Glutamatergic neuron (in vitro differentiated cells): ENCODE measurements around the gene EXOSC5. TPM values are rescaled to one million over a fixed set of nuclear protein-coding genes. Genes with fewer than 3 reads are reported as not detected.

ENCODE experiments used
- DNase-seq: peaks from one replicate; pipeline ENCODE4 v3.0.0; 2022
- H3K27ac Mint-ChIP-seq: one replicate; pipeline ENCODE4 v1.8.0; 2020; ENCODE audit warnings: mild to moderate bottlenecking, mixed read lengths, inconsistent platforms; ENCODE audit not compliant: unreplicated experiment
- H3K27me3 Mint-ChIP-seq: one replicate; pipeline ENCODE4 v1.8.0; 2020; ENCODE audit warnings: mild to moderate bottlenecking, moderate library complexity, mixed read lengths, inconsistent platforms; ENCODE audit not compliant: unreplicated experiment
- H3K36me3 Mint-ChIP-seq: one replicate; pipeline ENCODE4 v1.8.0; 2020; ENCODE audit warnings: mild to moderate bottlenecking, mixed read lengths, inconsistent platforms; ENCODE audit not compliant: unreplicated experiment
- H3K4me1 Mint-ChIP-seq: one replicate; pipeline ENCODE4 v1.8.0; 2020; ENCODE audit warnings: mild to moderate bottlenecking, low read depth, mixed read lengths, inconsistent platforms; ENCODE audit not compliant: unreplicated experiment
- H3K4me3 Mint-ChIP-seq: one replicate; pipeline ENCODE4 v1.8.0; 2020; ENCODE audit warnings: mild to moderate bottlenecking, mixed read lengths, inconsistent platforms; ENCODE audit not compliant: unreplicated experiment
- H3K9me3 Mint-ChIP-seq: one replicate; pipeline ENCODE4 v1.8.0; 2020; ENCODE audit warnings: mild to moderate bottlenecking, moderate library complexity, mixed read lengths, inconsistent platforms; ENCODE audit not compliant: unreplicated experiment
- CTCF ChIP-seq: fragments of 200-600 bp; sonication (generic); IDR thresholded peaks from one replicate; pipeline ENCODE4 v1.5.0; 2021; ENCODE audit not compliant: partially characterized antibody, unreplicated experiment
- long read RNA-seq: library from polyadenylated mRNA; unstranded; transcript quantifications from one replicate; pipeline ENCODE4 v2.0.0, GENCODE V29; 2020; ENCODE audit not compliant: unreplicated experiment
- total RNA-seq: library from RNA; stranded (reverse); fragmentation: NEBNext Ultra II Directional; extraction: Animal tissue kit (Norgen Biotek cat#: 25700); gene quantifications from one replicate; pipeline ENCODE4 v1.2.1, GENCODE V29; 2021; ENCODE audit not compliant: unreplicated experiment

Gene EXOSC5
- 18.2 TPM for total RNA-seq
- long read RNA-seq, transcript EXOSC5-201 (6 exons, 1,118 nt), result major isoform, 14 of 14 reads
- long read RNA-seq, partial matches to known transcripts, result 0 of 14 reads
- long read RNA-seq, other reads (novel, unspliced or antisense), result 0 of 14 reads

- no peak for TF ChIP-seq CTCF
- H3K9me3 Mint-ChIP-seq, result peaks cover 13% of the 10 kb centered on the region
- H3K4me1 Mint-ChIP-seq, result peaks cover 20% of the 10 kb centered on the region
- H3K4me3 Mint-ChIP-seq, result peak within 1 kb of the TSS; percentile 97
- peaks cover 6% of the 10 kb centered on the region for H3K27me3 Mint-ChIP-seq
- peak within 1 kb of the TSS; percentile 99 for H3K27ac Mint-ChIP-seq
- no peaks in the 10 kb centered on the region for H3K36me3 Mint-ChIP-seq
- peak; percentile 99 for DNase-seq
Measured at GRCh38 chr19:41397086-41398049, at the start of gene EXOSC5, which contains the start of gene BCKDHA. EXOSC5 (minus strand) TSS chr19:41397359; CDS start chr19:41397328, 31 bp downstream. BCKDHA (plus strand) TSS chr19:41397818; CDS start chr19:41397828, 10 bp downstream.

- Mint-ChIP-seq H3K27me3 (peaks cover 15% of the 10 kb centered on the region), H3K36me3 (no peaks in the 10 kb centered on the region), H3K27ac (no peak overlapping the region), H3K4me3 (no peak overlapping the region), H3K4me1 (no peaks in the 10 kb centered on the region), H3K9me3 (no peaks in the 10 kb centered on the region)
- TF ChIP-seq CTCF, result no peak
- DNase-seq, result no peak
Measured at GRCh38 chr19:41445575-41445974, 48.4 kb upstream of the EXOSC5 start.

GRCh38 chr19:41443813-41444455 is 46.8 kb upstream of the EXOSC5 start:
- H3K9me3 Mint-ChIP-seq, result no peaks in the 10 kb centered on the region
- H3K27ac Mint-ChIP-seq, result no peak overlapping the region

GRCh38 chr19:41442473-41443355 is 45.6 kb upstream of the EXOSC5 start, which contains the start of gene ERICH4:
ERICH4 (plus strand) TSS chr19:41443156; CDS start chr19:41443170, 14 bp downstream.
- Mint-ChIP-seq H3K4me1 (peaks cover 5% of the 10 kb centered on the region), H3K4me3 (peak within 1 kb of the TSS; percentile 52), H3K27ac (peak within 1 kb of the TSS; percentile 1), H3K27me3 (peaks cover 8% of the 10 kb centered on the region), H3K9me3 (no peaks in the 10 kb centered on the region), H3K36me3 (peaks cover 1% of the 10 kb centered on the region)
- no peak for TF ChIP-seq CTCF
- DNase-seq, result no peak

More at GRCh38 chr19:41443813-41444455, 46.8 kb upstream of the EXOSC5 start:
- H3K4me1 Mint-ChIP-seq, result no peaks in the 10 kb centered on the region
- no peak for DNase-seq
- no peaks in the 10 kb centered on the region for H3K36me3 Mint-ChIP-seq
- H3K27me3 Mint-ChIP-seq, result peaks cover 10% of the 10 kb centered on the region
- peak overlapping the region; percentile 52 for H3K4me3 Mint-ChIP-seq
- TF ChIP-seq CTCF, result no peak
